Esophagus squamous epithelium (tissue), 4 donors: ENCODE measurements around the gene CIZ1.

Source experiments
- CTCF ChIP-seq, 6 experiments: fragments of 450-650 bp in 4 of 6; fragments of 200-600 bp in 2 of 6; sonication (generic) in 2 of 6; IDR thresholded peaks; one replicate each; pipeline ENCODE4 v1.5.1; 2016 to 2019; ENCODE audit warnings: antibody characterized with exemption in 6 of 6, mild to moderate bottlenecking in 4 of 6, moderate library complexity in 4 of 6
- POLR2A ChIP-seq, 4 donors: fragments of 450-650 bp; IDR thresholded peaks; one replicate each; pipeline ENCODE4 v1.6.1; 2017; ENCODE audit warnings: antibody characterized with exemption in 4 of 4, mild to moderate bottlenecking in 4 of 4, moderate library complexity in 3 of 4

DNA sequence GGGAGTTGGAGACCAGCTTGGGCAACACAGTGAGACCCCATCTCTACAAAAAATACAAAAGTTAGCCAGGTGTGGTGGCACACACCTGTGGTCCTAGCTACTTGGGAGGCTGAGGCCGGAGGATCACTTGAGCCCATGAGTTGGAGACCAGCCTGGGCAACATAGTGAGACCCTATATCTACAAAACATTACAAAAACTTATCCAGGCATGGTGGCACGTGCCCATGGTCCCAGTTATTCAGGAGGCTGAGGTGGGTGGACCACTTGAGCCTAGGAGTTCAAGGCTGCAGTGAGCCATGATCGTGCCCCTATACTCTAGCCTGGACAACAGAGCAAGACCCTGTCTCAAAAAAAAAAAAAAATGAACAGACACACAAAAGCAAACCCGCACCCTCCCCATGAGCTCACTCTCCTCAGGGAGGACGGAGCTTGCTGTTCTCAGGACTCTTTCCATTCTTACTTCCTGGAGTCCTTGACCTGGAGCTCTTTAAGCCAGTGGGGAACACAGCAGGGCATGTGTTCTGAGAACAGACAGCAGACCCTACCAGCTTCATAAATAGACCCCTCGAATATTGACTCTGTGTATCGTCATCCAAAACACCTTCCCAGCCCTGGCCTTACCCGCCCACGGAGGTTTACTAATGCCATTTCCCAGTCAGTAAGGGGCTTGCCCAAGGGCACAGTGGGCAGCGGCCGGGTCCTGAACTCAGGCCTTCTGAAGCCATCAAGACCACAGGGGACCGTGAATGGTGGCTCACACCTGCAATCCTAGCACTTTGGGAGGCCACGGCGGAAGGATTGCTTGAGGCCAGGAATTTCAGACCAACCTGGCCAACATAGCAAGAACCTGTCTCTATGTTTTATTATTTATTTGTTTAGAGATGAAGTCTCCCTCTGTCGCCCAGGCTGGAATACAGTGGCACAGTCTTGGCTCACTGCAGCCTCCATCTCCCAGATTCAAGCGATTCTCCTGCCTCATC lies 75.0 kb downstream of the CIZ1 start:
- TF ChIP-seq CTCF (IDR thresholded peaks at IDR 0.05), result no peak
- TF ChIP-seq POLR2A (IDR thresholded peaks at IDR 0.05), result no peak
